ENCODE results near the gene COQ9. TPM values are rescaled to one million over a fixed set of nuclear protein-coding genes. Genes with fewer than 3 reads are reported as not detected.
"Not testable (repeated sequence)": the region's sequence is repeated elsewhere in the genome, so short reads cannot be mapped to it uniquely, and the experiment has no call there.

COQ9 gene
- total RNA-seq, 1 donor from 2014 or later, result 56.7 TPM

- H3K27ac Mint-ChIP-seq; H3K4me3 Mint-ChIP-seq; H3K27me3 Mint-ChIP-seq; H3K4me1 Mint-ChIP-seq; intact Hi-C loops (cut with micrococcal nuclease); H3K9me3 Mint-ChIP-seq; DNase-seq: not testable (repeated sequence)
- peaks cover 55% of the 10 kb centered on the region for H3K36me3 Mint-ChIP-seq (ENCODE audit: low read depth)
These were observed 6.7 kb upstream of the COQ9 start for GRCh38 chr16:57440551-57440950.

DNA sequence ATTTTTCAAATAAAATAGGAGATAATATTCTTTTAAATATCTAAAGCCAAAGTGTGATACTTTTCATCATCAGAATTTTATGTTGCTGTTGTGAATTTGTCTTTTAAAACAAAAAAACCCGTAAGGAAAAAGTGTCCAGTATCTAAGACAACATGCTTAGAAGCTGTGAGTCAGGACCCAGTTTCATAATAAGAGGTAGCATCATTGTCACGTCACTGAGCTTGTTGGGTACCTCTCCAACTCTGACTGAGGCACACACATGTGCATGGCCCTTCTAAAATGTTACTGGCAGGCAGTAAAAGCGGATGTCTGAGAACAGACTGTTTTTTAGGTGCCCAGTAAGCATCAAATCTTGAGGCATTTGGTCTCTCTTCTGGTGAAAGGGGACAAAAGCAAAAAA is 2.6 kb upstream of the COQ9 start:
- peak overlapping the region; percentile 29 for H3K27ac Mint-ChIP-seq

GRCh38 chr16:57445510-57445909 is 1.8 kb upstream of the COQ9 start:
- H3K4me3 Mint-ChIP-seq, result no peak overlapping the region
- peaks cover 25% of the 10 kb centered on the region for H3K36me3 Mint-ChIP-seq (ENCODE audit: low read depth)
- H3K27ac Mint-ChIP-seq, result peak overlapping the region; percentile 34
- intact Hi-C loops (cut with micrococcal nuclease), result no loop called here
- DNase-seq, result no peak
- H3K4me1 Mint-ChIP-seq, result peaks cover 22% of the 10 kb centered on the region
- H3K27me3 Mint-ChIP-seq, result no peaks in the 10 kb centered on the region
- H3K9me3 Mint-ChIP-seq, result peaks cover 5% of the 10 kb centered on the region

More for the DNA sequence above, 2.6 kb upstream of the COQ9 start:
- peaks cover 33% of the 10 kb centered on the region for H3K36me3 Mint-ChIP-seq (ENCODE audit: low read depth)
- intact Hi-C loops (cut with micrococcal nuclease), result no loop called here
- H3K4me3 Mint-ChIP-seq, result no peak overlapping the region
- H3K4me1 Mint-ChIP-seq, result peaks cover 22% of the 10 kb centered on the region
- peaks cover 10% of the 10 kb centered on the region for H3K9me3 Mint-ChIP-seq
- H3K27me3 Mint-ChIP-seq, result no peaks in the 10 kb centered on the region
- no peak for DNase-seq

DNA sequence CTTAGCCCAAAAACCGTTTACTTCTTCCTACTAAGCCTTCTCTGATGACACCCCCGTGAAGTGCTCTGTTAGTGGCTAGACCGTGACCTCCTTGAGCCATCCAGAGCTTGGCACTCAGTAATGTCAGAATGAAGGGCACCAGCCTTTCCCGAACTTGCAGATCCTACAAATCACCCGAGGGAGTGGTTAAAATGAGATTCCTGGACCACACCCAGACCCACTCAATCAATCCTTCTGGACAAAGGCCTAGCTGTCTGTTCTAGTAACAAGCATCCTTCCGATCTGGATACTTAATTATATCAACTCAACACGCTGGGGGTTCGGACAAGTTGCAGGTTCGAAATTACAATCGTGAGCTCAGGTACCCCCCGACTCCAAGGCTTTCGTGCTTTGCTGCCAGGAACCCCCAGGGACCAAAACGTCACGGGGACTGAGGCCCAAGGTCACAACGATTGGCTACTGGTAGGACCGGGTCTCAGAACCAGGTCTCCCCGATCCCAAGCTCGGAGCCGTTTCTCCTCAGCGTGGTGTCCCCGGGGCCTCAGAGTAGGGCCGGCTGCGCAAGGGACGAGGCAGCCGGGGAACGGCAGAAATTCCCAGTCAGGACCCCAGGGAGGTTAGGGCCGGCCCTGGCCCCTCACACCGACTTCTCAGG is 621 bp upstream of the COQ9 start:
- Mint-ChIP-seq H3K27me3 (no peaks in the 10 kb centered on the region), H3K9me3 (peaks cover 5% of the 10 kb centered on the region), H3K36me3 (ENCODE audit: low read depth) (peaks cover 17% of the 10 kb centered on the region), H3K4me3 (peak overlapping the region; percentile 95), H3K27ac (peak overlapping the region; percentile 92), H3K4me1 (peaks cover 24% of the 10 kb centered on the region)
- intact Hi-C loops (cut with micrococcal nuclease), result loop anchor here (1.0 to 2.0 kb wide), 5 partner anchors 16 to 260 kb away; partner anchors contain the start of genes POLR2C, PSME3IP1 and RSPRY1
- peak; percentile 79 for DNase-seq

DNA sequence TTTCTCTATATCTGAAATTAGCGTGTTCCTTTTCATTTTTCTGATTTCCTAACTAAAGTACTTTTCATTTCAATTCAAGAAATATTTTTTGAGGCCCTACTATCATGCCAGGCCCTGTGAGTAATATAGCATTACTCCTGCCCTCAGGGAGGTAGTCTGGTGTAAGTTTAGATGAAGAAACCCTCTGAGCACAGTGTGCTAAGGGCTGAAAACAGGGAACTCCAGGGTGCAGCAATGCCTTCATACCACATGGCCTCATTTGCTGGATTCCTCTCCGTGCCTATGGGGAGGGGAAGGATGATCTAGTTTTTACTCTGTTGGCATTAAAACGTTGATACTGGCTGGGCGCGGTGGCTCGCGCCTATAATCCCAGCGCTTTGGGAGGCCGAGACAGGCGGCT is 4.7 kb downstream of the COQ9 start:
- H3K4me3 Mint-ChIP-seq, result no peak overlapping the region
- no peaks in the 10 kb centered on the region for H3K27me3 Mint-ChIP-seq
- peaks cover 12% of the 10 kb centered on the region for H3K4me1 Mint-ChIP-seq
- H3K9me3 Mint-ChIP-seq, result no peaks in the 10 kb centered on the region
- no peak for DNase-seq
- intact Hi-C loops (cut with micrococcal nuclease), result no loop called here
- H3K36me3 Mint-ChIP-seq (ENCODE audit: low read depth), result peaks cover 33% of the 10 kb centered on the region
- no peak overlapping the region for H3K27ac Mint-ChIP-seq

DNA sequence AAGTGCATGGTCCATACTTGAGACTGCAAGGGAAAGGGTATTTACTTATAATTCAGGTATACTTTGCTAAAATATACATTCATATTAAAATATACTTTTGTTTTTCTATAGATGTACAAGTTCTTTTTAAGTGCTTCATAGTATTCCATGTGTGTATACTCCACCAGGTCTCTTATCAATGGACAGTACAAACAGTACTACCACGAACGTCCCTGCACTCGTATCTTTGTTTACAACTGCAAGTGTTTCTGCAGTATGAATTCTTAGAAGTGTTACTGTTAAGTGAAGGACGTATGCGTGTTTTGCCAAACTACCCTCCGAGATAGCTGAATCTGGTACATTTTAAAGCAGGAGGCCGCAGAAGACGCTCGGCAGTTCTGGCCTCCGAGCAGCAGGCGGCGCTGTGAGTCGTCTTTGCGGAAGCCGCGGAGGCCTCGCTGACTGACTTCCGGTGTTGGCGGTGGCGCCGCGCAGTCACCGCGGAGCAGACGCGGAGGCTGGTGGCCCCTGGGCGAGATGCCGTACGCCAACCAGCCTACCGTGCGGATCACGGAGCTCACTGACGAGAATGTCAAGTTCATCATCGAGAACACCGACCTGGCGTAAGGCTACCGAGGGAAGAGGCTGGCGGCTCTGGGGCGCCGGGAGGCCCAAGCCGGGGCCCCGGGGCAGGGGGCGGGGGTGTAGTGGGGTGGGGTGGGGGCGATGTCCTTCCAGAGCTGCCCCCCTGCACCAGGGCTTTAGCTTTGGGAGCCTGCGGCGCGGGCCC is 15.1 kb downstream of the COQ9 start, which contains the start of gene POLR2C:
Gene POLR2C, plus strand, starts transcription at position 471 of the 769 bp plus-strand sequence. Its CDS starts 46 bp downstream, at position 517.
- Mint-ChIP-seq H3K4me1 (peaks cover 27% of the 10 kb centered on the region), H3K27me3 (no peaks in the 10 kb centered on the region), H3K9me3 (no peaks in the 10 kb centered on the region), H3K27ac (peak within 1 kb of the TSS; percentile 100), H3K36me3 (ENCODE audit: low read depth) (peaks cover 44% of the 10 kb centered on the region), H3K4me3 (peak within 1 kb of the TSS; percentile 96)
- peak; percentile 98 for DNase-seq
- intact Hi-C loops (cut with micrococcal nuclease), result loop anchor here (1.0 to 2.0 kb wide), 3 partner anchors 15 to 162 kb away; partner anchors contain the start of genes CIAPIN1 and COQ9

DNA sequence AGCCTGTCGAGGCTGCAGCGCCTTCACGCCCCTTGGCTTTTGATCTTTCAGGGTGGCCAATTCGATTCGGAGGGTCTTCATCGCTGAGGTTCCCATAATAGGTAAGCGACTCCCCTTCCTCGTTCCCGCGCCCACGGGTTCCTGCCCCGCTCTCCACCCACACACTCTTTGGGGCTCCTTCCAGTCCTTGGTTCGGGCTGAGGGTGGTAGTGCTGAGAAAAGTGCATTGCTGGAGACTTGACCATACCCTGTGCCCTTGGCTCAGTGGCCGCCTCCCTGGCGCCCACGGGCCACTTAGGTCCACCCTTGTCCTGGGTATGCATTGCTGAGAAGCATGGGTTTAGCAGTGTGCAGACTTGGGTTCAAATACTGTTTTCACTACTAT is 15.7 kb downstream of the COQ9 start:
- H3K4me1 Mint-ChIP-seq, result peaks cover 27% of the 10 kb centered on the region
- H3K36me3 Mint-ChIP-seq (ENCODE audit: low read depth), result peaks cover 48% of the 10 kb centered on the region
- intact Hi-C loops (cut with micrococcal nuclease), result loop anchor here (1.0 to 2.0 kb wide), 4 partner anchors 12 to 163 kb away; partner anchors contain the start of genes CIAPIN1 and COQ9
- H3K27ac Mint-ChIP-seq, result peak overlapping the region; percentile 100
- no peaks in the 10 kb centered on the region for H3K27me3 Mint-ChIP-seq
- peak overlapping the region; percentile 96 for H3K4me3 Mint-ChIP-seq
- DNase-seq, result no peak
- H3K9me3 Mint-ChIP-seq, result no peaks in the 10 kb centered on the region

DNA sequence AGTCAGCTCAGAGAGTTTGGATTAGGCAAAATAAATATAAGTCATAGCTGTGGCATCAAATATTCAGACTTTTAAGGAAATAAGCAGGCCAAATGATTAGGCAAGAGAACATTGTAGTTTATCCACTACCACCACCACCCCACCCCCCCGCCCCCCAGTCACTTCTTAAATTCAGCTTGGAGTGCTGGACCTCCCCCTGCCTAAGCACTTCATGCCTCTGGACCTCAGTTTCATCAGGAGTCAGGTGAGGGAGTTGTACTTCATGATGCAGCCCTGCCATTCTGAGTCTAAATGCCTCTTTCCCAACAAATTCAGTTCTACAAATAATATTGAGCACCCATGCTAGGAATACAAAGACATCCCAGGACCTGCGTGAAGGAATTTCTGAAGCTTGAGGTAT is 17.2 kb downstream of the COQ9 start:
- Mint-ChIP-seq H3K27me3 (no peaks in the 10 kb centered on the region), H3K27ac (no peak overlapping the region), H3K9me3 (no peaks in the 10 kb centered on the region), H3K36me3 (ENCODE audit: low read depth) (peaks cover 62% of the 10 kb centered on the region), H3K4me3 (no peak overlapping the region), H3K4me1 (peaks cover 27% of the 10 kb centered on the region)
- no peak for DNase-seq
- intact Hi-C loops (cut with micrococcal nuclease), result no loop called here

GRCh38 chr16:57468346-57468745 is 21.1 kb downstream of the COQ9 start:
- Mint-ChIP-seq H3K36me3 (ENCODE audit: low read depth) (peaks cover 65% of the 10 kb centered on the region), H3K27me3 (no peaks in the 10 kb centered on the region), H3K4me3 (no peak overlapping the region), H3K27ac (no peak overlapping the region), H3K4me1 (peaks cover 17% of the 10 kb centered on the region), H3K9me3 (no peaks in the 10 kb centered on the region)
- no peak for DNase-seq
- intact Hi-C loops (cut with micrococcal nuclease), result no loop called here

GRCh38 chr16:57469046-57469445 is 21.8 kb downstream of the COQ9 start:
- Mint-ChIP-seq H3K4me1 (peaks cover 11% of the 10 kb centered on the region), H3K4me3 (no peak overlapping the region), H3K36me3 (ENCODE audit: low read depth) (peaks cover 63% of the 10 kb centered on the region), H3K27me3 (no peaks in the 10 kb centered on the region), H3K27ac (no peak overlapping the region), H3K9me3 (no peaks in the 10 kb centered on the region)
- DNase-seq, result no peak
- intact Hi-C loops (cut with micrococcal nuclease), result no loop called here

DNA sequence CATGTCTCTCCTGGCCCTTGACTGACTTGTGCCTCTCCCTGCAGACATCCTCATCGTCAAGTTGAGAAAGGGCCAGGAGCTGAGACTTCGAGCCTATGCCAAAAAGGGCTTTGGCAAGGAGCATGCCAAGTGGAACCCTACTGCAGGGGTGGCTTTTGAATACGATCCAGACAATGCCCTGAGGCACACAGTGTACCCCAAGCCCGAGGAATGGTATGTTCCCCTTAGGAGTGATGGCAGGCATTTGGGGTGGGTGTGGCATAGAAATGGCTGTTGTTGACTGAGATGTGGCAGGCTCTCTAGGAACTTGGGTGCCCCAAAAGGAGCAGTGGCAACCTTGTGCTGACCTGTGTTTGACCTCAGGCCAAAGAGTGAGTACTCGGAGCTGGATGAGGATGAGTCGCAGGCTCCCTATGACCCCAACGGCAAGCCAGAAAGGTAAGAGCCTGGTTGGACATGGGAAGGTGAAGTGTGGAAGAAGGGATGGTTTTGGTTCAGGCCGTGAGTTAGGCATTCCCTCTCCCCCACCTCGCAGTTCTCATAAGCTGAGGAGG is 22.7 kb downstream of the COQ9 start:
- Mint-ChIP-seq H3K4me3 (no peak overlapping the region), H3K9me3 (no peaks in the 10 kb centered on the region), H3K27ac (no peak overlapping the region), H3K4me1 (peaks cover 5% of the 10 kb centered on the region), H3K27me3 (no peaks in the 10 kb centered on the region), H3K36me3 (ENCODE audit: low read depth) (peaks cover 54% of the 10 kb centered on the region)
- intact Hi-C loops (cut with micrococcal nuclease), result loop anchor here (10.0 kb wide), 1 partner anchor 265 kb away; the partner anchor contains the start of gene KATNB1
- DNase-seq, result no peak

DNA sequence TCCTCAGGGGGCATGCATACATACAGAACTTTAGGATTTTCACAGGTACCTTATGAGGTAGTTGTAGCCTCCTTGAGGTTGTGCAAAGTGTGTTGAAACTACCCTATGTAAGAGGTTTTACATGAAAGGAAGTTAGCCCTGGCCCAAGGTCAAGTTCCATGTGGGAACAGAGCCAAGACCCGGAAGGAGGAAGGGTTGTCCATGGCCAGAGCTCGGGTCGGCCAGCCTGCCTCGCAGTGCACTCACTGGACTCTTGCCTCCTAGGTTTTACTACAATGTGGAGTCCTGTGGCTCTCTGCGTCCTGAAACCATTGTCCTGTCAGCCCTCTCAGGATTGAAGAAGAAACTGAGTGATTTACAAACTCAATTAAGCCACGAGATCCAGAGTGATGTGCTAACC is 23.4 kb downstream of the COQ9 start:
- Mint-ChIP-seq H3K4me3 (no peak overlapping the region), H3K27me3 (no peaks in the 10 kb centered on the region), H3K36me3 (ENCODE audit: low read depth) (peaks cover 48% of the 10 kb centered on the region), H3K4me1 (peaks cover 6% of the 10 kb centered on the region), H3K27ac (no peak overlapping the region), H3K9me3 (no peaks in the 10 kb centered on the region)
- intact Hi-C loops (cut with micrococcal nuclease), result loop anchor here (10.0 kb wide), 1 partner anchor 264 kb away; the partner anchor contains the start of gene KATNB1
- no peak for DNase-seq

DNA sequence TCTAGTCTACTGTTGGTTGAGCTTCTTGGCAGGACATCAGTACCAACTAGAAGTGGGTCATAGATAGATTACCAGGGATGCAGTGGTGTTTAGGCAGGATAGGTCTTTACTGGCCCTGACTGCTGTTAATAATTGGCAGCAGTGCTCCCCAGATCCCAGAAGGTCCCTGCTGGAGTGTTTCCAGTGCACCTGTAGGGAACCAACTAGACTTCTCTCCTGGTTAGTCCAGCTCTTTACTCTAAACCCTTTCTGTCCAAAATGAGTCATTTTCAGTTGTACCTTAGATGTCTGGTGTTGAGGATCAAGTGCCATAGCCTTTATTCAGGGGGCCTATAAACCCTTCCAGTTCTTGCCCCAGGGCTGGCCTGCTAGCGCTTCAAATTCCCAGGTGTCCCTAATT is 23.9 kb downstream of the COQ9 start:
- peaks cover 44% of the 10 kb centered on the region for H3K36me3 Mint-ChIP-seq (ENCODE audit: low read depth)
- intact Hi-C loops (cut with micrococcal nuclease), result loop anchor here (10.0 kb wide), 1 partner anchor 264 kb away; the partner anchor contains the start of gene KATNB1
- peaks cover 7% of the 10 kb centered on the region for H3K4me1 Mint-ChIP-seq
- H3K9me3 Mint-ChIP-seq, result no peaks in the 10 kb centered on the region
- DNase-seq, result no peak
- no peaks in the 10 kb centered on the region for H3K27me3 Mint-ChIP-seq
- no peak overlapping the region for H3K4me3 Mint-ChIP-seq
- H3K27ac Mint-ChIP-seq, result no peak overlapping the region
